ENCODE measurements around the gene NELL2. TPM values are rescaled to one million over a fixed set of nuclear protein-coding genes. Genes with fewer than 3 reads are reported as not detected.

Gene NELL2
- total RNA-seq, 8 experiments from 2014 or later: 5.1 to 148 (median 66.5) TPM

- ATAC-seq (replicated peaks in 6 of 8): peak in 3 of 8 experiments; percentile 50 to 60 (median 60)
- in situ Hi-C loops (cut with MboI; ENCODE audit: low pct_unique_long_range_greater_than_20kb in 2 of 9, low sequenced_read_pairs in 9 of 9, unreplicated experiment in 9 of 9): no loop called here
Observed at GRCh38 chr12:44465139-44465538, 411.0 kb downstream of the NELL2 start.

DNA sequence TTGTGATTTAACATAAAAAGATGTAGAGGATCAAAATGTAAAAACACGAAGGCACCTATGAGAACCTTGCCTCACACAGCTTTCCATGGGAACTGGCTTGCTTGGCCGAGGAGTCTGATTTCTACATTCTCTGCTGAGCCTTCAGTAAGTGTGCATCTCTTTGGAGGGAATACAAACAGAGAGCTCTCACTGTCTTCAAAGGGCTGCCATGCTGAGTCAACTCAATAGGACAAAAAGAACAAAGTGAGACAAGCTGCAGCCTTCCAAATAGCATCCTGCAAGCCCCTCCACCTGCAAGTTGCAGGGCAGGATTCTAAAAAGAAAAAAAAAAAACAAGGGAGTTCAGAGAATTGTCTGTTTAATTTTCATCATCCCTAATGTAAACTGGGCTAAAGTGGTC is 411.9 kb downstream of the NELL2 start:
- WGBS, 10 experiments: 0 to 40% (median 11%) methylated on average over 1 to 2 of the region's 2 CpGs; no CpG with 5 or more reads in 1 of the 10 experiments
- no peak overlapping the region for H3K4me3 ChIP-seq
- H3K27ac ChIP-seq: no peak overlapping the region
- ATAC-seq (replicated peaks in 6 of 8): peak in 1 of 8 experiments; percentile 66
- no peaks in the 10 kb centered on the region for H3K4me1 ChIP-seq (replicated peaks in 1 of 2)
- in situ Hi-C loops (cut with MboI; ENCODE audit: low pct_unique_long_range_greater_than_20kb in 2 of 9, low sequenced_read_pairs in 9 of 9, unreplicated experiment in 9 of 9): no loop called here

More at GRCh38 chr12:44465139-44465538, 411.0 kb downstream of the NELL2 start:
- Histone ChIP-seq H3K27ac (no peak overlapping the region), H3K4me3 (no peak overlapping the region), H3K4me1 (replicated peaks in 1 of 2) (no peaks in the 10 kb centered on the region)
- 0 to 100% (median 71%) methylated on average over 1 to 2 of the region's 2 CpGs for WGBS, 10 experiments

GRCh38 chr12:44462729-44463128 is 413.4 kb downstream of the NELL2 start:
- no peak overlapping the region for H3K4me3 ChIP-seq
- in situ Hi-C loops (cut with MboI; ENCODE audit: low pct_unique_long_range_greater_than_20kb in 2 of 9, low sequenced_read_pairs in 9 of 9, unreplicated experiment in 9 of 9): no loop called here
- no peak for ATAC-seq (replicated peaks in 6 of 8)
- no peak overlapping the region for H3K27ac ChIP-seq
- no peaks in the 10 kb centered on the region for H3K4me1 ChIP-seq (replicated peaks in 1 of 2)

DNA sequence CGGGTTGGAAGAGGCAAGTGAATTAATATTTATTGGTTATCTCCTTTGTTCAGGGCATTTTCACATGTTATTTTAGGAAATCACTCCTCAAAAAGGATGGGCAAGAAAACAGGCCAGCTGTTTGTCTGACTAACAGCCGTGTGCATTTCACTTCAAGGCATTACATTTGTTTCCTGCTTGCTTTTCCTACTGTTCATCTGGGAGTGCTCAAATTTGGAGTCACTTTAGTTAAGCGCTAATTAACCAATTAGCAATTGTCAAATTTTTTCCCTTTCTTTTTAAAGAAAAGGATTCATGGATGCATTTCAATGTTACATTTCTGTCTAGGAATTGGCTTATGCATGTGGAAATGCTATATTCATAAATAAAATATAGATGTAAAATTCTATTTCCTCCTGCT is 415.9 kb downstream of the NELL2 start:
- in situ Hi-C loops (cut with MboI; ENCODE audit: low pct_unique_long_range_greater_than_20kb in 2 of 9, low sequenced_read_pairs in 9 of 9, unreplicated experiment in 9 of 9): no loop called here

DNA sequence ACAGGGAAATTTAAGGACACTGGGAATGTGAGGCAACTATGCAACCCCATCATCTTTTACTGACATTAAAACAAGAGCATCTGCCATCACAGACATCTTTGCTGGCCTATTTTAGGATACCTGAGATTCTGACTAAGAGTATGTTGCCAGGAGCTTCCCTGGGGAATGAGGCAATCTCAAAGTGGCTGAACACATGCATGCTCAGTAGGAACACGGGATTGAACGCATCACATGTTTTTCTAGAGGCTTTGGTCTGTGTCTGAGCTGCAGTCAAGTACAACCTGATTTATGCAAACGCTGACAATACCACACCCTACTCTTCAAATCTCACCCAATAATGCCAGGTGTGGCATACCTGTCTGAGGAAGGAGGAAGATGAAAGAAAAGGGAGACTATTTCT is 416.5 kb downstream of the NELL2 start:
- in situ Hi-C loops (cut with MboI; ENCODE audit: low pct_unique_long_range_greater_than_20kb in 2 of 9, low sequenced_read_pairs in 9 of 9, unreplicated experiment in 9 of 9): no loop called here
- 0 to 100% (median 26%) methylated on average over 1 to 3 of the region's 3 CpGs; no CpG with 5 or more reads in 4 of the 10 experiments for WGBS, 10 experiments
- Histone ChIP-seq H3K4me3 (no peak overlapping the region), H3K4me1 (replicated peaks in 1 of 2) (no peaks in the 10 kb centered on the region), H3K27ac (no peak overlapping the region)
- no peak for ATAC-seq (replicated peaks in 6 of 8)

More for the DNA sequence above, 415.9 kb downstream of the NELL2 start:
- no peak for ATAC-seq (replicated peaks in 6 of 8)
- WGBS, 10 experiments: 15 to 100% (median 92%) methylated on average over 1 to 3 of the region's 3 CpGs
- Histone ChIP-seq H3K27ac (no peak overlapping the region), H3K4me1 (replicated peaks in 1 of 2) (no peaks in the 10 kb centered on the region), H3K4me3 (no peak overlapping the region)

Other genes starting within 250 kb of the NELL2 start
- gene DBX2, start 174.8 kb upstream of the NELL2 start, total RNA-seq: under 1 TPM in 5 of 8 experiments, not detected in 3; 0.09 to 0.86 (median 0.28) TPM